Testis (tissue), 3 donors: ENCODE measurements around the gene SLC23A2. TPM values are rescaled to one million over a fixed set of nuclear protein-coding genes. Genes with fewer than 3 reads are reported as not detected.

Experiments used
- DNase-seq: peaks from one replicate; pipeline ENCODE4 v3.0.0-alpha.2; 2019
- H3K27ac ChIP-seq, 2 donors: fragments of 200-600 bp; sonication (generic); one replicate each; pipeline ENCODE4 v1.5.1; 2019
- H3K27me3 ChIP-seq: fragments of 200-600 bp; sonication (generic); one replicate; pipeline ENCODE4 v1.5.1; 2019
- H3K36me3 ChIP-seq: fragments of 200-600 bp; sonication (generic); one replicate; pipeline ENCODE4 v1.5.1; 2017; ENCODE audit warnings: low read depth; ENCODE audit errors: missing control alignments
- H3K4me1 ChIP-seq: fragments of 200-600 bp; sonication (generic); one replicate; pipeline ENCODE4 v1.5.1; 2019
- H3K4me3 ChIP-seq, 2 donors: fragments of 200-600 bp; sonication (generic); one replicate each; pipeline ENCODE4 v1.5.1; 2017 to 2019
- H3K9me3 ChIP-seq: fragments of 200-600 bp; sonication (generic); one replicate; pipeline ENCODE4 v1.5.1; 2017
- CTCF ChIP-seq, 3 experiments: fragments of 450-650 bp in 2 of 3; fragments of 200-600 bp in 1 of 3; sonication (generic) in 1 of 3; IDR thresholded peaks; one replicate each; pipeline ENCODE4 v1.5.1; 2016 to 2019; ENCODE audit warnings: antibody characterized with exemption in 3 of 3, mild to moderate bottlenecking in 2 of 3, moderate library complexity in 1 of 3
- POLR2A ChIP-seq: fragments of 450-650 bp; IDR thresholded peaks from one replicate; pipeline ENCODE4 v1.6.1; 2017; ENCODE audit warnings: antibody characterized with exemption, mild to moderate bottlenecking, moderate library complexity
- WGBS, 2 donors: methylation state at CpG; one replicate each; pipeline ENCODE4 v1.1.5; 2018; 5-methylcytosine and 5-hydroxymethylcytosine counted together
- intact Hi-C: fragments of 100-400 bp; cut with DNase I; formaldehyde crosslinking; loops from one replicate; pipeline ENCODE4 v1.15.1; 2023; ENCODE audit warnings: low total_unique reads
- polyA plus RNA-seq: library from polyadenylated mRNA; stranded (reverse); fragments of 350-450 nt; fragmentation: Illumina TruSeq; extraction: RNeasy Lipid Tissue Mini Kit (QIAGEN cat#74804); gene quantifications from one replicate; pipeline ENCODE4 v1.2.3, GENCODE V29; 2014; ENCODE audit warnings: low read depth, low replicate concordance; ENCODE audit not compliant: insufficient read depth
- total RNA-seq, 2 donors: library from RNA; depleted of rRNA; stranded (reverse); fragments of >200 nt; gene quantifications; one replicate each; pipeline ENCODE4 v1.2.3, GENCODE V29; 2016

SLC23A2 gene
- total and polyA plus RNA-seq, 3 donors from 2014 or later, result 23.6 to 49.3 (median 40.7) TPM

- intact Hi-C loops, result no loop called here
- Histone ChIP-seq H3K9me3 (no peaks in the 10 kb centered on the region), H3K36me3 (no peaks in the 10 kb centered on the region), H3K27ac (peak overlapping the region; percentile 69 to 72), H3K27me3 (no peaks in the 10 kb centered on the region), H3K4me3 (peak overlapping the region; percentile 69 to 85), H3K4me1 (peaks cover 15% of the 10 kb centered on the region)
- 1 to 2% methylated on average over 18 to 50 of the region's 53 CpGs for WGBS, 2 donors
- DNase-seq, result peak; percentile 73
- TF ChIP-seq POLR2A (no peak), CTCF (IDR thresholded peaks at IDR 0.05) (no peak)
These were observed 792 bp downstream of the SLC23A2 start for GRCh38 chr20:5000263-5001173.

- 17 to 44% methylated on average over 1 of the region's 1 CpG for WGBS, 2 donors
- Histone ChIP-seq H3K27me3 (no peaks in the 10 kb centered on the region), H3K27ac (peak overlapping the region in 1 of 2 donors; percentile 69), H3K4me1 (peaks cover 15% of the 10 kb centered on the region), H3K9me3 (no peaks in the 10 kb centered on the region), H3K36me3 (no peaks in the 10 kb centered on the region), H3K4me3 (peak overlapping the region in 1 of 2 donors; percentile 85)
- intact Hi-C loops, result no loop called here
- DNase-seq, result no peak
- TF ChIP-seq POLR2A (no peak), CTCF (IDR thresholded peaks at IDR 0.05) (no peak)
These were observed 1.5 kb downstream of the SLC23A2 start for GRCh38 chr20:4999788-5000187.

- no peak overlapping the region for H3K27ac ChIP-seq
- no peaks in the 10 kb centered on the region for H3K27me3 ChIP-seq
- no peak overlapping the region for H3K4me3 ChIP-seq
- peaks cover 15% of the 10 kb centered on the region for H3K4me1 ChIP-seq
- 56 to 77% methylated on average over 5 of the region's 5 CpGs for WGBS, 2 donors
- no peaks in the 10 kb centered on the region for H3K9me3 ChIP-seq
- no peaks in the 10 kb centered on the region for H3K36me3 ChIP-seq
- intact Hi-C loops, result no loop called here
- TF ChIP-seq POLR2A (no peak), CTCF (IDR thresholded peaks at IDR 0.05) (no peak)
- no peak for DNase-seq
These were observed 3.1 kb downstream of the SLC23A2 start for GRCh38 chr20:4998160-4998651.

- H3K27me3 ChIP-seq, result no peaks in the 10 kb centered on the region
- H3K9me3 ChIP-seq, result no peaks in the 10 kb centered on the region
- DNase-seq, result no peak
- H3K36me3 ChIP-seq, result no peaks in the 10 kb centered on the region
- H3K4me3 ChIP-seq, result no peak overlapping the region
- TF ChIP-seq POLR2A (no peak), CTCF (IDR thresholded peaks at IDR 0.05) (no peak)
- no peak overlapping the region for H3K27ac ChIP-seq
- peaks cover 15% of the 10 kb centered on the region for H3K4me1 ChIP-seq
- intact Hi-C loops, result no loop called here
- 93 to 97% methylated on average over 2 of the region's 2 CpGs for WGBS, 2 donors
These were observed 4.1 kb downstream of the SLC23A2 start for GRCh38 chr20:4997222-4997621.
